Measurements from ENCODE around the gene JUP.
"Not testable (repeated sequence)": the region's sequence is repeated elsewhere in the genome, so short reads cannot be mapped to it uniquely, and the experiment has no call there.

The JUP gene

DNA sequence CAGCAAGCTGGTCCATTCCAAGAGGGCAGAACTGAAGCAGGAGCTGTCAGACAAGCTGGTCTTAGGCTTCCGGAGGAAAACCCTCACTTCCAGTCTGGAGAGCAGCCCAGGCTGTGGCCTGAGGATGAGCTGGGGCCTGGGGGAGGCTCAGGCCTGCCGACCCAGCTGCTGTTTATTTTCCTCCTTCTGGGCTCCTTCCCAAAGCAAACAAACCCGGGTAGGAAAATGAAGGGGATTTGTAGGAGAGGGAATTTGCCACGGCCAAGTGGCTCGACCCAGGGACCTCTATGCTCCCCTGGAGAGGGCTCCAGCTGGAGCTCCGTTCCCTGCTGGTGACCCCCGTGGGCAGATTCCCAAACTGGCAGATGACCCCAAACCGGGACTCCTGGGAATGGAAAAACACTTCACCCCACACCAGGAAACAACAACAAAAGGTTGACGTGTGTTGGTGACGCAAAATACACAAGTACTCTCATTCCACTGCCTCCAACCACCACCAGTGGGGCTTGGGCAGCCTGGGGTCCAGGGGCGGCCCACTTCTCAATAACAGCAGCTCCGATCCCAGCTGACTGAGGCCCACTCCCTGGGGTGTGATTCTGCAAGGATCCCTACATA is 8.8 kb downstream of the JUP start:
- DNase-seq = no peak

DNA sequence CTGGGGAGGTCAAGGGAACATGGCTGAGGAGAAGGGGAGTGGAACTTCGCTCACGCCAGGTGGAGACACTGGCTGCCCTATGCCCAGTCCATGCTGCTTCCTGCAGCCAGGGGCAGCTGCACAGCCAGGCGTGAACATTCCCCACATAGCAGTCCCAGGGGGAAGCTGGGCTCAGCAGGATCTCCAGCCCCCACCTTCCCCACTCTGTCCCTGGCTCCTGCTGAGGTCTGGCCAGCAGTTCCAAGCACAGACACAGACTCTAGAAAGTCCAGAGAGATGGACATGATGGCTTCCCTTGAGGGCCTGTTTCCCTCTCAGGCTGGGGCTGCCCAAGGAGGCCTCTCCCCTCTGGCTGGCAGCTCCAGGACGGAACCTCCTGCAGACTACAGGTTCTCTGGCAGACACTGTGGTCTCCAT is 9.3 kb downstream of the JUP start:
- no peak for DNase-seq

DNA sequence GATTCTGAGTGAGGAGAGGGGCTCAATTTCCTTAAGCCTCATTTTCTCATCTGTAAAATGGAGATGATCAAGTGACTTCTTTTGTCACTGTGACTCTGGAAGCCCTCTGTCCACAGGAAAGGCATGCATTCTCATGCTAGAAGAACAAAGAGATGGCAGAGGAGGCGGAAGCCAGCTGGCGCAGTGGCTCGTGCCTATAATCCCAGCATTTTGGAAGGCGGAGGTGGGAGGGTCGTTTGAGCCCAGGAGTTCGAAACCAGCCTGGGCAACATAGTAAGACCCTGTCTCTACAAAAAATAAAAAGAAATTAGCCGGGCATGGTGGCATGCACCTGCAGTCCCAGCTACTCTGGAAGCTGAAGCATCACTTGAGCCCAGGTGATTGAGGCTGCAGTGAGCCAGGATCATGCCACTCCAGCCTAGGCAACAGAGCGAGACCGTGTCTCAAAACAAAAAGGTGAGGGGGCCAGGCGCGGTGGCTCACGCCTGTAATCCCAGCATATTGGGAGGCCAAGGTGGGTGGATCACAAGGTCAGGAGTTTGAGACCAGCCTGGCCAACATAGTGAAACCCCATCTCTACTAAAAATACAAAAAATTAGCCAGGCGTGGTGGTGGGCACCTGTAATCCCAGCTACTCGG is 10.1 kb downstream of the JUP start:
- DNase-seq = not testable (repeated sequence)

GRCh38 chr17:41775394-41776226 is 10.9 kb downstream of the JUP start:
- no peak for DNase-seq

GRCh38 chr17:41773731-41774193 is 12.7 kb downstream of the JUP start:
- no peak for DNase-seq

- DNase-seq = no peak
These were observed 13.3 kb downstream of the JUP start for GRCh38 chr17:41773190-41773588.

- no peak for DNase-seq
These were observed 13.8 kb downstream of the JUP start for GRCh38 chr17:41772586-41773189.

DNA sequence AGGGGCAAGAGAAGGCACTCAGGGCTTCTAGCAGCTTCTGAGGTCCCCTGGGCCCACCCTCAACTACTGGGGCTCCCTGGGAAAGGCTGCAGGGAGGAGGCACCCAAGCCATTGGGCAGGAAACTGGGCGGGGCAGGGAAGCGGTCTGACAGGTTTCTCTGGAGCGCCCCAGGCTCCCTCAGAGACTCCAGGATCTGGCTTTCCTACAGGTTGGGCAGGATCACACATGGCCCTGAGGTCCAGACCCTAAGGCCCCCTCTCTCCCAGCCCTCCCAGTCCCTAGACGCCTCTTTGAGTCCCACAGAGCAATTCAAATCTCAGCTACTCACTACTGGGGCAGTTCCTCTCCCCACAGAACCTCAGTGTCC is 14.3 kb downstream of the JUP start:
- DNase-seq = no peak

DNA sequence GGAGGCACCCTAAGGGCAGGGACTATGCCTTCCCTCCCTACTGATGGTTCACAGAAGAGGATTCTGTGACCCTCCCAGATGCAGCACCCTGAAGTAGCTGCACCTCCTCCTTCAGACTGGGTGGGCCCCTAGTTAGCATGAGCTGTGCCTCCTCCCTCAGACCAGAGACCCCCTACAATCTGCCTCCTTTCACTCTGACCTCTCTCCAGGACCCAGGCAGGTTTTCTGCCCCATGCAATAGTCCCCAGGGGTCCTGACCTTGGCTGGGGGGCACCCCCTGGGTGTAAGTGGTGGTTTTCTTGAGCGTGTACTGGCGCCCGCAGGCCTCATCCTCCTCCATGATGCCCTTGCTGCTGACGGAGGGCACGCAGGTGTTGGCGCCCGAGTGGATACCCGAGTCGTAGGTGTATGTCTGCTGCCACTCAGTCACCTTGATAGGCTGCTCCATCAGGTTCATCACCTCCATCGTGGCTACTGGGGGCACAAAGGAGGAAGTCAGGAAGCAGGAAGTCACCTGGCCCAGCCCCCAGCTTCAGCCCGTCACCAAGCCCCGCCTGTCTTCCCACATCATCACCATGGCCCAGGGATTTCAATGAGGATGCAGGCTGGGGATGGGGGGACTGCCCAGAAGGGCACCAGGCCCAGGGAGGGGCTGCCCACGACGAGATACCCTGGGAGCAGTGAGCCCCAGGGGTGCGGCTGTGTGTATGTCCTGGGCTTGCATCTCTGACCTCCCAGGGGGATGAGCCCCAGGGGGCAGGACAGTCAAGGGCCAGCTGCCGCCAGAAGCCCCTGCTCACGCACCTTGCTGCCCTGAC is 14.9 kb downstream of the JUP start:
- DNase-seq = no peak

GRCh38 chr17:41769985-41770384 is 16.5 kb downstream of the JUP start:
- no peak for DNase-seq

DNA sequence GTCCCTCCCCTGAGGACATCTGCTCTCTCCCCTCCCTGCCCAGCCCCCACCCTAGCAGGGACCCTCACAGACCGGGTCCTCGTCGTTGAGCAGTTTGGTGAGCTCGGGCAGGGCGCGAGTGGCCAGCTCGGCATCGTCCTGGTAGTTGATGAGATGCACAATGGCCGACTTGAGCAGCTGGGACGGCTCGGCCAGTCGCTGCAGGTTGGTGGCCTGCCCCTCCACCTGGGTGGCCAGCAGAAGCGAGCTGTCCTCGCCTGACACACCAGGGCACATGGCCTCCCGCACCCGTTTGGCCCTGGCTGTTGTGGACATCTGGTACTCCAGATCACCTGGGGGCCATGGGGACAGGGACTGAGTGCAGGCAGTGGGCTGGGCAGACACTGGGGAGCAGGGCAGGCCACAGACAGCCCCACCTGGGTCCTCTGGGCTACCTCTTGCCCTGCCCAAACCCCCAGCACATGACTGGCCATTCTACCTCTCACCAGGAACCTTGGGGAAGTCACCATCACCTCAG is 17.1 kb downstream of the JUP start:
- DNase-seq = no peak

DNA sequence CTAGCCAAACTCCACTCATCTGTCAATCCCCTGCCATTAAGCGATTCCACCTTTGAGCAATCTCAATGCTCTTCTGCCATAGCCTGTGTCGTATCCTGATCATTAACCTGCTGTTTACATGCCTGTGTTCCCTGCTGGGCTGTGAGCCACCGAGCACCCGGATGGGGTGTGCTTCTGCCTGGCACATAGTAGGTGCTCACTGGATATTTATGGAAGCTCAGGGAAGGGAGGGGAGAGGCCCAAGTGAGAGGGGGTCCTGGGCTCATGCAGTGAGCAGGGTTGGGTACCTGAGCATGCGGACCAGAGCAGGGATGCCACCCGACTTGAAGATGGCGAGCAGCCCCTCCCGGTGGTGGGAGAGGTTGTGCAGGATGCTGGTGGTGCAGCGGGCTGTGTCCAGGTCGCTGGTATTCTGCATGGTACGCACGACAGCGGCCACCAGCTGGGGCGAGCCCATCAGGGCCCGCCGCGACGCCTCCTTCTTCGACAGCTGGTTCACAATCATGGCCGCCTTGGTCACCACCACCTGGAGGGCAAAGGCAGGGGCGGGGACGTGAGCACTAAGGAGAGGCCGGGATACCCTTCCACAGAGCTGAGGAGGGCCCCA is 17.7 kb downstream of the JUP start:
- DNase-seq = no peak

- no peak for DNase-seq
These were observed 19.0 kb downstream of the JUP start for GRCh38 chr17:41767324-41768042.

DNA sequence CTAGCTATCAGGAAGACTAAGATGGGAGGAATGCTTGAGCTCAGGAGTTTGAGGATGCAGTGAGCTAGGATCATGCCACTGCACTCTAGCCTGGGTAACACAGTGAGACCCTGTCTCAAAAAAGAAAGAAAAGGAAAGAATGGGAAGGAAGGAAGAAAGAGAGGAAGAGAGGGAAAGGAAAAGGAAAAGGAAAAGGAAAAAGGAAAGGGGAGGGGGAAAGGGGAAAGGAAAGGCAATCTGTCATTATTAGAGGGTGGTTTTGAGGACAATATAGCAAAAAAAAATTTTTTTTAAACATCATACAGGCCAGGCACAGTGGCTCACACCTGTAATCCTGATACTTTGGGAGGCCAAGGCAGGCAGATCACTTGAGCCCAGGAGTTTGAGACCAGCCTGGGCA is 20.4 kb downstream of the JUP start:
- DNase-seq = no peak

- DNase-seq = no peak
These were observed 23.2 kb downstream of the JUP start for GRCh38 chr17:41763327-41763726.

- DNase-seq = no peak
These were observed 23.7 kb downstream of the JUP start for GRCh38 chr17:41762841-41763240.

DNA sequence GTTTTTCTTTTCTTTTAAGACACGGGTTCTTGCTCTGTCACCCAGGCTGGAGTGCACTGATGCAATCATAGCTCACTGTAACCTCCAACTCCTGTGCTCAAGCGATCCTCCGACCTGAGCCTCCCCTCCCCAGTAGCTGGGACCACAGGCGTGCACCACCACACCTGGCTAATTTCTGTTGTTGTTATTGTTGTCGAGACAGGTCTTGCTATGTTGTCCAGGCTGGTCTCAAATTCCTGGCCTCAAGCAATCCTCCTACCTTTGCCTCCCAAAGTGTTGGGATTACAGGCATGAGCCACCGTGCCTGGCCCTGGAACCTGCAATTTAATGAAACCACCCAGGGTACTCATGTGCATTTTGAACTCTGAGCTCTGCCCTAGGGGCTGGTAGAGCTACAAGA is 24.1 kb downstream of the JUP start:
- no peak for DNase-seq

DNA sequence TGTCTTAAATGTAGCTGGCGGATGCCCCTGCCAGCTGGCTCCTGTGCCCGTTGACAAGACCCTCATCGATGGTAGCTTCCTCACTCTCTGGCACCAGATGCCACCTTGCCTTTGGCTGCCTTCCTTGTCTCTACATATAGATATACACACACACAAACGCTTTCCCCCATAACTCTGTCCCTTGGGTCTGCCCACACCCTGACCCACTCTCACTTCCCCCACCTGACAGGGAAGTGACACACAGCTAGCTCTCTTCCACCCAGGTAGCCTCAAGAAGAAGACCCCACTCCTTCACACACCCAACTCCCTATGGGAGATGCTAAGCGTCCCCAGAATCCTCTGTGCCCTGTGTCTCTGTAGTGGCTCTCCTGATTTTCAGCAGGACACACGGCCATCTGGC is 25.6 kb downstream of the JUP start:
- DNase-seq = no peak

DNA sequence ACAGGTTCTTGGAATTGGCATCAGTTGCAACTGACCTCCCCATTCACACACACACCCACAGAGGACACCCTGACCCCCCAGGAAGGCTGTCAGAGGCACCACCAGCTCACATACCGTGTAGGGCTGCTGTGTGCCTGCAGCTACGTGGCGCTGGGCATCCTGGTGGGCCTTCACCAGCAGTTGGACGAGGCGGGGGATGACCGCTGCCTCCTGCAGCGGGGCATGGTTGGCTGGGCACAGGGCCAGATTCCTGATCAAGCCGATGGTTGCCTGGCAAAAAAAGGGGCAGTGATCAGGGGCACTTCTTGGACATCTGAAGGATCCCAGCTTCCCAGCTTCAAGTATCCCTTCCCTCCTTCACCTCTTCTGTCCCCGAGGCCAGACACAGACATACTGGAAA is 27.9 kb downstream of the JUP start:
- DNase-seq = no peak

GRCh38 chr17:41754066-41754465 is 32.4 kb downstream of the JUP start:
- DNase-seq = no peak

- DNase-seq = peak in 1 of 3 donors; percentile 15
These were observed 35.2 kb downstream of the JUP start for GRCh38 chr17:41751288-41751687.
